ENCODE data around the gene TNS3. TPM values are rescaled to one million over a fixed set of nuclear protein-coding genes. Genes with fewer than 3 reads are reported as not detected.

TNS3 gene
- total and polyA plus RNA-seq, 2 of the 13 experiments (the other 11 are each of a cell fraction or from before 2014, with no cell fraction given) = 52.9 to 55.7 TPM

DNA sequence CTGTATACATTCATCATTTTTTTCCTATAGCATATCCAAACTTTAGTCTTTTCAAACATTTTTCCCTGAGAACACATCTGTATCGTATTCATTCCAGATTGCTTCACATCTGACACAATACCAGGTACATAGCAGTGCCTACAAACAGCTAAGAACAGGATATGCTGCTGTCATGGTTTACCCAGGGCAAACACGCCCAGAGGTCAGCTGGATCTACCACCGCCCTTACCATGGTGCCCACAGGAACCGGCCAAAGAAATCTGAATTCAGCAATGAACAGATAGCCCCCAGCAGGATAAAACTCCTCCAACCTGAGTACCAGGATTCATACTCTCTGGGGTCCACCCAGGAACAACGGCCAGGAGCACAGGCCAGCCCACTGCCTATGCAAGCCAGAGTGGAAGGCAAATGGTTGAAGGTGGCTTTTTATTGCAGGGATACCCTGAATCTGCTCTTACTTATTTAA is 43.0 kb downstream of the TNS3 start (continued):
- TF ChIP-seq, protein P1, sequence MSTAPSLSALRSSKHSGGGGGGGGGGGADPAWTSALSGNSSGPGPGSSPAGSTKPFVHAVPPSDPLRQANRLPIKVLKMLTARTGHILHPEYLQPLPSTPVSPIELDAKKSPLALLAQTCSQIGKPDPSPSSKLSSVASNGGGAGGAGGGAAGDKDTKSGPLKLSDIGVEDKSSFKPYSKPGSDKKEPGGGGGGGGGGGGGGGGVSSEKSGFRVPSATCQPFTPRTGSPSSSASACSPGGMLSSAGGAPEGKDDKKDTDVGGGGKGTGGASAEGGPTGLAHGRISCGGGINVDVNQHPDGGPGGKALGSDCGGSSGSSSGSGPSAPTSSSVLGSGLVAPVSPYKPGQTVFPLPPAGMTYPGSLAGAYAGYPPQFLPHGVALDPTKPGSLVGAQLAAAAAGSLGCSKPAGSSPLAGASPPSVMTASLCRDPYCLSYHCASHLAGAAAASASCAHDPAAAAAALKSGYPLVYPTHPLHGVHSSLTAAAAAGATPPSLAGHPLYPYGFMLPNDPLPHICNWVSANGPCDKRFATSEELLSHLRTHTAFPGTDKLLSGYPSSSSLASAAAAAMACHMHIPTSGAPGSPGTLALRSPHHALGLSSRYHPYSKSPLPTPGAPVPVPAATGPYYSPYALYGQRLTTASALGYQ (CRISPR knock-in tag; IDR thresholded peaks at IDR 0.05) = 0 out of 2 replicates have a peak, but pooled peaks have one; percentile 62
- no peak for TF ChIP-seq DNMT1 (CRISPR knock-in tag; IDR thresholded peaks at IDR 0.05)
- TF ChIP-seq, protein P2, sequence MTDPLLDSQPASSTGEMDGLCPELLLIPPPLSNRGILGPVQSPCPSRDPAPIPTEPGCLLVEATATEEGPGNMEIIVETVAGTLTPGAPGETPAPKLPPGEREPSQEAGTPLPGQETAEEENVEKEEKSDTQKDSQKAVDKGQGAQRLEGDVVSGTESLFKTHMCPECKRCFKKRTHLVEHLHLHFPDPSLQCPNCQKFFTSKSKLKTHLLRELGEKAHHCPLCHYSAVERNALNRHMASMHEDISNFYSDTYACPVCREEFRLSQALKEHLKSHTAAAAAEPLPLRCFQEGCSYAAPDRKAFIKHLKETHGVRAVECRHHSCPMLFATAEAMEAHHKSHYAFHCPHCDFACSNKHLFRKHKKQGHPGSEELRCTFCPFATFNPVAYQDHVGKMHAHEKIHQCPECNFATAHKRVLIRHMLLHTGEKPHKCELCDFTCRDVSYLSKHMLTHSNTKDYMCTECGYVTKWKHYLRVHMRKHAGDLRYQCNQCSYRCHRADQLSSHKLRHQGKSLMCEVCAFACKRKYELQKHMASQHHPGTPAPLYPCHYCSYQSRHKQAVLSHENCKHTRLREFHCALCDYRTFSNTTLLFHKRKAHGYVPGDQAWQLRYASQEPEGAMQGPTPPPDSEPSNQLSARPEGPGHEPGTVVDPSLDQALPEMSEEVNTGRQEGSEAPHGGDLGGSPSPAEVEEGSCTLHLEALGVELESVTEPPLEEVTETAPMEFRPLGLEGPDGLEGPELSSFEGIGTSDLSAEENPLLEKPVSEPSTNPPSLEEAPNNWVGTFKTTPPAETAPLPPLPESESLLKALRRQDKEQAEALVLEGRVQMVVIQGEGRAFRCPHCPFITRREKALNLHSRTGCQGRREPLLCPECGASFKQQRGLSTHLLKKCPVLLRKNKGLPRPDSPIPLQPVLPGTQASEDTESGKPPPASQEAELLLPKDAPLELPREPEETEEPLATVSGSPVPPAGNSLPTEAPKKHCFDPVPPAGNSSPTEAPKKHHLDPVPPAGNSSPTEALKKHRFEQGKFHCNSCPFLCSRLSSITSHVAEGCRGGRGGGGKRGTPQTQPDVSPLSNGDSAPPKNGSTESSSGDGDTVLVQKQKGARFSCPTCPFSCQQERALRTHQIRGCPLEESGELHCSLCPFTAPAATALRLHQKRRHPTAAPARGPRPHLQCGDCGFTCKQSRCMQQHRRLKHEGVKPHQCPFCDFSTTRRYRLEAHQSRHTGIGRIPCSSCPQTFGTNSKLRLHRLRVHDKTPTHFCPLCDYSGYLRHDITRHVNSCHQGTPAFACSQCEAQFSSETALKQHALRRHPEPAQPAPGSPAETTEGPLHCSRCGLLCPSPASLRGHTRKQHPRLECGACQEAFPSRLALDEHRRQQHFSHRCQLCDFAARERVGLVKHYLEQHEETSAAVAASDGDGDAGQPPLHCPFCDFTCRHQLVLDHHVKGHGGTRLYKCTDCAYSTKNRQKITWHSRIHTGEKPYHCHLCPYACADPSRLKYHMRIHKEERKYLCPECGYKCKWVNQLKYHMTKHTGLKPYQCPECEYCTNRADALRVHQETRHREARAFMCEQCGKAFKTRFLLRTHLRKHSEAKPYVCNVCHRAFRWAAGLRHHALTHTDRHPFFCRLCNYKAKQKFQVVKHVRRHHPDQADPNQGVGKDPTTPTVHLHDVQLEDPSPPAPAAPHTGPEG (CRISPR knock-in tag; IDR thresholded peaks at IDR 0.05) = 0 out of 2 replicates have a peak, but pooled peaks have one; percentile 11
- TF ChIP-seq MEF2D (CRISPR knock-in tag; IDR thresholded peaks at IDR 0.05) = no peak
- TF ChIP-seq HOXA5 (CRISPR knock-in tag; IDR thresholded peaks at IDR 0.05) = 0 out of 2 replicates have a peak, but pooled peaks have one; percentile 40
- TF ChIP-seq, protein P3, sequence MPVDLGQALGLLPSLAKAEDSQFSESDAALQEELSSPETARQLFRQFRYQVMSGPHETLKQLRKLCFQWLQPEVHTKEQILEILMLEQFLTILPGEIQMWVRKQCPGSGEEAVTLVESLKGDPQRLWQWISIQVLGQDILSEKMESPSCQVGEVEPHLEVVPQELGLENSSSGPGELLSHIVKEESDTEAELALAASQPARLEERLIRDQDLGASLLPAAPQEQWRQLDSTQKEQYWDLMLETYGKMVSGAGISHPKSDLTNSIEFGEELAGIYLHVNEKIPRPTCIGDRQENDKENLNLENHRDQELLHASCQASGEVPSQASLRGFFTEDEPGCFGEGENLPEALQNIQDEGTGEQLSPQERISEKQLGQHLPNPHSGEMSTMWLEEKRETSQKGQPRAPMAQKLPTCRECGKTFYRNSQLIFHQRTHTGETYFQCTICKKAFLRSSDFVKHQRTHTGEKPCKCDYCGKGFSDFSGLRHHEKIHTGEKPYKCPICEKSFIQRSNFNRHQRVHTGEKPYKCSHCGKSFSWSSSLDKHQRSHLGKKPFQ (CRISPR knock-in tag; IDR thresholded peaks at IDR 0.05; ENCODE audit: insufficient replicate concordance) = no peak
- no peak for TF ChIP-seq GABPA (IDR thresholded peaks at IDR 0.05; ENCODE audit: low read depth, low read length)
- no peak for TF ChIP-seq GABPA (CRISPR knock-in tag; IDR thresholded peaks at IDR 0.05; ENCODE audit: low read depth)
- TF ChIP-seq, protein P4, sequence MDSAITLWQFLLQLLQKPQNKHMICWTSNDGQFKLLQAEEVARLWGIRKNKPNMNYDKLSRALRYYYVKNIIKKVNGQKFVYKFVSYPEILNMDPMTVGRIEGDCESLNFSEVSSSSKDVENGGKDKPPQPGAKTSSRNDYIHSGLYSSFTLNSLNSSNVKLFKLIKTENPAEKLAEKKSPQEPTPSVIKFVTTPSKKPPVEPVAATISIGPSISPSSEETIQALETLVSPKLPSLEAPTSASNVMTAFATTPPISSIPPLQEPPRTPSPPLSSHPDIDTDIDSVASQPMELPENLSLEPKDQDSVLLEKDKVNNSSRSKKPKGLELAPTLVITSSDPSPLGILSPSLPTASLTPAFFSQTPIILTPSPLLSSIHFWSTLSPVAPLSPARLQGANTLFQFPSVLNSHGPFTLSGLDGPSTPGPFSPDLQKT (CRISPR knock-in tag; IDR thresholded peaks at IDR 0.05; ENCODE audit: borderline replicate concordance) = no peak
- no peak for TF ChIP-seq KDM2A (CRISPR knock-in tag; IDR thresholded peaks at IDR 0.05; ENCODE audit: borderline replicate concordance, low read depth)
- TF ChIP-seq ZNF660 (CRISPR knock-in tag; IDR thresholded peaks at IDR 0.05; ENCODE audit: borderline replicate concordance, low read depth) = no peak
- no peak for TF ChIP-seq AGO1 (IDR thresholded peaks at IDR 0.05; ENCODE audit: low read depth, low read length, poor library complexity, severe bottlenecking)
- TF ChIP-seq, protein P5, sequence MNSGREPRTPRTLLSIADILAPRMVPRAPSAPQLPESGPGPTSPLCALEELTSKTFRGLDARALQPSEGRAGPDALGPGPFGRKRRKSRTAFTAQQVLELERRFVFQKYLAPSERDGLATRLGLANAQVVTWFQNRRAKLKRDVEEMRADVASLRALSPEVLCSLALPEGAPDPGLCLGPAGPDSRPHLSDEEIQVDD (CRISPR knock-in tag; IDR thresholded peaks at IDR 0.05; ENCODE audit: borderline replicate concordance) = no peak
- TF ChIP-seq RORA (CRISPR knock-in tag; IDR thresholded peaks at IDR 0.05) = no peak
- TF ChIP-seq HHEX (CRISPR knock-in tag; IDR thresholded peaks at IDR 0.05) = no peak
- no peak for TF ChIP-seq ZNF558 (CRISPR knock-in tag; IDR thresholded peaks at IDR 0.05; ENCODE audit: borderline replicate concordance)
- 0 out of 2 replicates have a peak, but pooled peaks have one; percentile 5 for TF ChIP-seq ZNF230 (CRISPR knock-in tag; IDR thresholded peaks at IDR 0.05)
- no peak for TF ChIP-seq SRF (IDR thresholded peaks at IDR 0.05; ENCODE audit: low read depth, low read length)
- TF ChIP-seq SPEN (CRISPR knock-in tag; IDR thresholded peaks at IDR 0.05; ENCODE audit: low read depth) = no peak
- TF ChIP-seq SSRP1 (CRISPR knock-in tag; IDR thresholded peaks at IDR 0.05) = no peak

Measured in HepG2 (cell line).